Jurkat, Clone E6-1 (cell line): Measurements from ENCODE around the gene INTS11.
A peak's percentile ranks its signal among the peaks of the same experiment; 100 is the strongest.

Source experiments
- DNase-seq: peaks from one replicate; pipeline ENCODE4 v3.0.0-alpha.2; 2011; ENCODE audit warnings: low read depth, low spot score
- H3K4me3 ChIP-seq: 2 replicates; pipeline ENCODE4 v1.5.1; 2011; ENCODE audit warnings: mild to moderate bottlenecking, low read length, control low read depth, moderate library complexity

INTS11 gene

GRCh38 chr1:1332774-1333480, 8.5 kb upstream of the INTS11 start:
- H3K4me3 ChIP-seq = no peak overlapping the region
- DNase-seq = no peak

GRCh38 chr1:1332031-1332755, 7.7 kb upstream of the INTS11 start:
- H3K4me3 ChIP-seq = no peak overlapping the region
- DNase-seq = no peak

GRCh38 chr1:1331068-1331965, 6.9 kb upstream of the INTS11 start, which contains the start of gene TAS1R3:
TAS1R3 (plus strand) TSS chr1:1331280; CDS start chr1:1331346, 66 bp downstream.
- H3K4me3 ChIP-seq = no peak within 1 kb of the TSS
- DNase-seq = no peak

GRCh38 chr1:1330366-1331067, 6.1 kb upstream of the INTS11 start:
- DNase-seq = no peak
- H3K4me3 ChIP-seq = no peak overlapping the region

- no peak for DNase-seq
- no peak overlapping the region for H3K4me3 ChIP-seq
These were observed 5.1 kb upstream of the INTS11 start for GRCh38 chr1:1329304-1330210.

- no peak for DNase-seq
- H3K4me3 ChIP-seq = no peak overlapping the region
These were observed 3.8 kb upstream of the INTS11 start for GRCh38 chr1:1328254-1328653.

GRCh38 chr1:1327291-1327690, 2.8 kb upstream of the INTS11 start:
- no peak overlapping the region for H3K4me3 ChIP-seq
- DNase-seq = no peak

GRCh38 chr1:1326075-1326605, 1.7 kb upstream of the INTS11 start:
- peak overlapping the region; percentile 65; the same call in 1 of the 2 replicates for H3K4me3 ChIP-seq
- no peak for DNase-seq

GRCh38 chr1:1325288-1326074, 1.0 kb upstream of the INTS11 start:
- no peak for DNase-seq
- H3K4me3 ChIP-seq = peak overlapping the region; percentile 65

GRCh38 chr1:1324084-1324523, 356 bp downstream of the INTS11 start:
- no peak for DNase-seq
- H3K4me3 ChIP-seq = peak overlapping the region; percentile 65

GRCh38 chr1:1322952-1323351, 1.5 kb downstream of the INTS11 start:
- H3K4me3 ChIP-seq = no peak overlapping the region; the same call in 1 of the 2 replicates

GRCh38 chr1:1322418-1322817, 2.0 kb downstream of the INTS11 start:
- no peak for DNase-seq
- H3K4me3 ChIP-seq = no peak overlapping the region

More at GRCh38 chr1:1322952-1323351, 1.5 kb downstream of the INTS11 start:
- no peak for DNase-seq

GRCh38 chr1:1321477-1321876, 3.0 kb downstream of the INTS11 start:
- no peak for DNase-seq
- no peak overlapping the region for H3K4me3 ChIP-seq

GRCh38 chr1:1320666-1321448, 3.6 kb downstream of the INTS11 start:
- H3K4me3 ChIP-seq = no peak overlapping the region
- DNase-seq = no peak

- H3K4me3 ChIP-seq = no peak overlapping the region
- no peak for DNase-seq
These were observed 4.9 kb downstream of the INTS11 start for GRCh38 chr1:1319646-1319941.
